NCI-H2107 (cell line): ENCODE measurements around the gene RPS6KB2.
"Not testable (repeated sequence)": the region's sequence is repeated elsewhere in the genome, so short reads cannot be mapped to it uniquely, and the experiment has no call there.

Source experiments
- DNase-seq: peaks from one replicate; lab custom pipeline; 2025; lab: John Stamatoyannopoulos, UW

Gene RPS6KB2

GRCh38 chr11:67466962-67467771, 38.9 kb downstream of the RPS6KB2 start:
- no peak for DNase-seq

DNA sequence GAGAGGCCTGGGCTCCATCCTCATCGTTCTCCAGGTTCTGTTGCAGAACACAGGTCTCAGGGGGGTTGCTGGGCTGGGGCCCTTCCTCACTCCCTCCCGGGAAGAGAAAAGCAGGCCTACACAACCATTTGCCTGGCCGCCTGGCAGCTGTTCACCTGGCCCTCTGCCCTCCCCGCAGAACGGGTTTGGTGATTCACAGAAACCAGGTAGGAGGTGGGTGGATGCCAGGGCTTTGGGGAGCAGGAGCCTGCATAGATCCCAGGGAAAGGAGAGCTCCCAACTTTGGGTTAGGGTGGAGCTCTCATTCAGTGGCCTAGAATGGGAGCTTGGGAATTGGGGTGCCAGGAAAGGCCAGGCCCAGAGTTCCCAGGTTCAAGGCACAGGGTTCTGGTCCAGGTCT, 39.8 kb downstream of the RPS6KB2 start:
- peak; percentile 21 for DNase-seq

- no peak for DNase-seq
Observed at GRCh38 chr11:67468456-67468758, 40.1 kb downstream of the RPS6KB2 start.

- peak; percentile 75 for DNase-seq
Observed at GRCh38 chr11:67468759-67469507, 40.6 kb downstream of the RPS6KB2 start, which contains the start of gene TMEM134. TMEM134 (minus strand) TSS chr11:67469251; CDS start chr11:67469192, 59 bp downstream.

GRCh38 chr11:67469508-67469811, 41.2 kb downstream of the RPS6KB2 start:
- DNase-seq = no peak

DNA sequence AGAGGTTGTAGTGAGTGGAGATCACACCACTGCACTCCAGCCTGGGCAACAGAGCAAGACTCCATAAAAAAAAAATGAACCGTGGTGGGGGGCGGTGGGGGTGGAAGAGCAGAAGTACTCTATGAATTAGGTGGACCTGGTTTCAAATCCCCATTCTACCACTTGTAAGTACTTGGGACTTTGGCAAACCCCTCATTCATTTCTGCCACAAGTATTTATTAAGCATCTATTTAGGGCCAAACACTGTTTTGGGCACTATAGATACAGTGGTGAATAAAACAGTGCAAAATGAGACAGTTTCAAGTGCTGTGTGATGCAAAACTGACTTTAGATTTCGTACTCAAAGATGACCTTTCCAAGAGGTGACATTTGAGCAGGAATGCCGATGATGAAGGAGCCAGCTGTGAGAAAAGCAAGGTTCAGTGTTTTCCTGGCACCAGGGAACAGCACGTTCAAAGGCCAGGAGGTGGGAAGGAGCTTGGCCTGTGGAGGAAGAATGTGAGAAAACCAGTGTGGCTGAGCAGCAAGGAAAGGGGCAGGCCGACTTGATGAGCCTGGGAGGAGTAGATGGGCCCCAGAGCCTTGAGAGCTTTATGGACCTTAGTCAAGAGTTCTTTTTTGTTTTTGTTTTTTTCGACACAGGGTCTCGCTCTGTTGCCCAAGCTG, 42.2 kb downstream of the RPS6KB2 start:
- DNase-seq = no peak

DNA sequence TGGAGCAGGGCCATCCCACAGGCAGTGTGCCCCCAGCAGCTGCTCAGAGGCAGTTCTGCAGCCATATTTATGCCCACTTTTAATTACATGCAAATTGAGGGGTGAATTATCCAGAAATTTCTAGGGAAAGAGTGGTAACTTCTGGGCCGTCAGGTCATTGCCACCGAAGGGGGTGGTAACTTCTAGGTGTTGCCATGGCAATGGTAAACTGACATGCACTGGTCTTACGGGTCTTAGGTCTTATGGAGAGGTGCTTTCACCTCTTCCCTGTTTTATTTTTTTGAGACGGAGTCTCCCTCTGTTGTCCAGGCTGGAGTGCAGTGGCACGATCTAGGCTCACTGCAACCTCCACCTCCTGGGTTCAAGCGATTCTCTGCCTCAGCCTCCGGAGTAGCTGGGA, 44.6 kb downstream of the RPS6KB2 start:
- DNase-seq = no peak

DNA sequence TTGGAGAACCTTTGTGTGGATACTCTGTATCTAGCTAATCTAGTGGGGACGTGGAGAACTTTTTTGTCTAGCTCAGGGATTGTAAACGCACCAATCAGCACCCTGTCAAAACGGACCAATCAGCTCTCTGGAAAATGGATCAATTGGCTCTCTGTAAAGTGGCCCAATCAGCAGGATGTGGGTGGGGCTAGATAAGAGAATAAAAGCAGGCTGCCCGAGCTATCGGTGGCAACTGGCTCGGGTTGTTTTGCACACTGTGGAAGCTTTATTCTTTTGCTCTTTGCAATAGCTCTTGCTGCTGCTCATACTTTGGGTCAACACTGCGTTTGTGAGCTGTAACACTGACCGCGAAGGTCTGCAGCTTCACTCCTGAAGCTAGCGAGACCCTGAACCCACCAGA, 48.4 kb downstream of the RPS6KB2 start:
- DNase-seq = not testable (repeated sequence)

GRCh38 chr11:67477344-67478050, 49.2 kb downstream of the RPS6KB2 start:
- not testable (repeated sequence) for DNase-seq

DNA sequence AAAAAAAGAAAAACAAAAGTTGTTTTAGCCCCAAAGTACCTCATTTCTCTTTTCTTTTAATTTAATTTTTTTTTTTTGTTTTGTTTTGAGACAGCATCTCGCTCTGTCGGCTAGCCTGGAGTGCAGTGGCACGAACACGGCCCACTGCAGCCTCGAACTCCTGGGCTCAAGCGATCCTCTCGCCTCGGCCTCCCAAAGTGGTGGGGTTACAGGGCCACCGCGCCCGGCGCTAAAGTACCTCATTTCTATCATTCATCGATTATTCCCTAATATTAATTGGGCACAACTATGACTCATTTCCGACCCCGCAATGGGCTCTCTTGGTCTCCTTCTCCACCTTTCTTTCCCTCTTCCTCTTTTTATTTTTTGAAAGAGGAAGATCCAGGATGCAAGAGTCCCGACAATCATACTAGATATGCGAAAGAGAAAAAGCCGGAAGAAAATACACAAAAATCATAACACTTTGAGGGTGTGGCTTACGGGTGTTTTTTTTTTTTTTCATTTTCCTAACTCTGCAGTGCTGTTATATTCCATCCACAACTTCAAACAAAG, 54.1 kb downstream of the RPS6KB2 start:
- no peak for DNase-seq

DNA sequence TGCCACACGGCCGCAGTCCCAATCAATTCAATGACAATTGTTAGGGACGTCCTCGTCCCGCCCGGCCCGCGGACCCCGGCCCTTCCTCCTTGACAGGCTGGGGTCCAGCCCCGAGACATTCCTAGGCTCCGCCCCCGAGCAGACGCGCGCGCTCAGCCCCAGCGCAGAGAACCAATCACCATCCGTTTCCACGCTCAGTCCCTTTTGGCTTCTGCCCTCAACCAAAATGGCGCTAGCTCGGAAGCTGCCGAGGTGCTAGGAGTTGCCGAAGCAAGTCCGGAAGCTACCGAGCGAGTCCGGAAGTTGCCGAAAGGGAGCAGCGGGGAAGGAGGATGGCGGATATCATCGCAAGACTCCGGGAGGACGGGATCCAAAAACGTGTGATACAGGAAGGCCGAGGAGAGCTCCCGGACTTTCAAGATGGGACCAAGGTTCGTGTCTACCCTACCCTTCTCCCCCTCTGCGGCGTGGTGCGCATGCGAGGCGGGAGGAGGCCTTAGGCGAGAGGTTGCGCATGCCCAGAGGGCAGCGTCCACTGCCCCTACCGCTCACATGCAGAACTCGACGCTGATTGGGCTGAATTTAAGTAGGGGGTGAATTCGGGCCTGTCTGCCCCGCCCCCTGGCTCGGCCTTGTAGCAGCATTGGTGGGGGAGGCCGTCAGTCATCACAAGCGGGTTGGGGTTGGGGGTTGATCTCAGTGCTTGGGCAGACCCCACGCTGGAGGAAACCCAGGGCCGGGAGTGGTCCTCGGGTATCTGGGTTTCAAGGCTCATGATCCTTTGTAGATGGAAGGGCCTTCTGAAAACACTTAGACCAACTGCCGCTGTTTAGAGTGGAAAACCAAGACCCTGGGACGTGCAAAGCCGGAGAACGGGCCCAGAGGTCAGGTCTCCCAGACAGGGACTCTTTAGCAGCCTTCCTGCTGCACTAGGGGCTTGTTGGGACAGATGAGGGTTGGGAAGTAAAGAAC, 54.8 kb downstream of the RPS6KB2 start, which contains the start of gene AIP:
TSS of gene AIP (plus strand) at position 200 of the 972 bp plus-strand sequence. CDS start at position 333, 133 bp downstream.
- DNase-seq = peak; percentile 90

DNA sequence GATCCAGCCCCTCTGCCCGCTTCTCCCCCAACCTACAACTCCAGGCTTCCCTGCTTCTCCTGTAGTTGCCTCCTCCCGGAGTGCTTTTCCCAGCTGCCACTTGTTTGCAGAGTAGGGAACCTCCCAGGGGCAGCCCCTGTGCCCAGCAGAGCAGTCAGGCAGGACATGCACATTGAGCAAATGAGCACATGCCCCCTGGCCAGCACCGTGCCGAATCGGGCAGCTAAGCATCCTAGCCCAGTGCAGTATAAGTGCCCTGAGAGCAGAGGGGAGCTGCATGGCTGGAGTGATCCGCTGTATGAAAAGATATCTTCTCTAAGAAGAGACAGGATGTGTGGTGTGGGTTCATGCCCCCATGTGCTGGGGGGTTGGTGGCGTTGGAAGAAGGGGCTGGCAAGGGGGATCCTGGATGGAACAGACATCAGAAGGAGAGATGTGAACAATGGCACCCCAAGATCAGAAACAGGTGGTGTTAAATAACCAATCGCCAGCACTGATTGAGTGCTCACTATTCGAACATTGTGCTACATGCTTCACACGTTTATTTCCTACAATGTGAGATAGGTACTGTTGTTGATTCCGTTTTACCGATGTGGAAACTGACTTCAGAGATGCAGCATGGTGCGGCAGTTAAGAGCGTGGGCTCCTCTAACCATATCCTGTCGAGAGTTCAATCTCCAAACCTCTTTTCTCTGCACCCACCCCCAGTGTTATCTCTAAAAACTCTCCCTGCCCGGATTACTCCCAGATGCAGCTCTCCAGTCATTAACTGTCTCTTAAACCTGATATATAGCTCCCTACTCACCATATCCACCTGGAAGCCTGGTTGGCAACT, 55.8 kb downstream of the RPS6KB2 start:
- no peak for DNase-seq

- no peak for DNase-seq
Observed at GRCh38 chr11:67484847-67485311, 56.6 kb downstream of the RPS6KB2 start.
